DND-41 (cell line): Measurements from ENCODE around the gene KDM5C.

ENCODE experiments used
- EZH2 ChIP-seq: IDR thresholded peaks from 3 replicates; pipeline ENCODE4 v1.6.1; 2012; ENCODE audit warnings: borderline replicate concordance, low read depth, mild to moderate bottlenecking, moderate library complexity, low read length, inconsistent platforms; ENCODE audit not compliant: severe bottlenecking
- TF ChIP-seq, protein P1 (sequence below): IDR thresholded peaks from 2 replicates; pipeline ENCODE4 v1.5.1; 2012; ENCODE audit warnings: borderline replicate concordance, low read length, moderate library complexity, mild to moderate bottlenecking; ENCODE audit not compliant: poor library complexity, severe bottlenecking; ENCODE audit errors: extremely low read depth

DNA sequence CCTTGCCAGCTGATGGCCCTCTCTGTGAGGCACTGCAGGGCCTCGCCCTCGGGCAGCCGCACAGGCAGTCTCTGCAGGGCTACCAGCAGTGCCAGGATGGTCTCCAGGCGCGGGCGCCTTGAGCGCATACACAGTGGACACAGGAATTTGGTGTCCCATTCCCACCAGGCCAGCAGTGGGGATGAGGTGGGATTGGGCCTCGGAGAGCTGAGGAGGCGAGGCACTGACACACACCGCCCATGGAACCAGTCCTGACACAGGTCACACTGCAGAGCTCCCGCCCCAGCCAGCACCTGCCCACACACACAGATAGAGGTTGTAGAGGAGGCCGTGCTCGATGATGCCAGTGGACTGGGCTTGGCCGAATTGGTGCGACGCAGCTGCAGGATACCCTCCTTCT is 30.7 kb downstream of the KDM5C start:
- TF ChIP-seq, protein P1, sequence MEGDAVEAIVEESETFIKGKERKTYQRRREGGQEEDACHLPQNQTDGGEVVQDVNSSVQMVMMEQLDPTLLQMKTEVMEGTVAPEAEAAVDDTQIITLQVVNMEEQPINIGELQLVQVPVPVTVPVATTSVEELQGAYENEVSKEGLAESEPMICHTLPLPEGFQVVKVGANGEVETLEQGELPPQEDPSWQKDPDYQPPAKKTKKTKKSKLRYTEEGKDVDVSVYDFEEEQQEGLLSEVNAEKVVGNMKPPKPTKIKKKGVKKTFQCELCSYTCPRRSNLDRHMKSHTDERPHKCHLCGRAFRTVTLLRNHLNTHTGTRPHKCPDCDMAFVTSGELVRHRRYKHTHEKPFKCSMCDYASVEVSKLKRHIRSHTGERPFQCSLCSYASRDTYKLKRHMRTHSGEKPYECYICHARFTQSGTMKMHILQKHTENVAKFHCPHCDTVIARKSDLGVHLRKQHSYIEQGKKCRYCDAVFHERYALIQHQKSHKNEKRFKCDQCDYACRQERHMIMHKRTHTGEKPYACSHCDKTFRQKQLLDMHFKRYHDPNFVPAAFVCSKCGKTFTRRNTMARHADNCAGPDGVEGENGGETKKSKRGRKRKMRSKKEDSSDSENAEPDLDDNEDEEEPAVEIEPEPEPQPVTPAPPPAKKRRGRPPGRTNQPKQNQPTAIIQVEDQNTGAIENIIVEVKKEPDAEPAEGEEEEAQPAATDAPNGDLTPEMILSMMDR: no peak
- no peak for TF ChIP-seq EZH2
